Muscle of leg (tissue), 11 donors: ENCODE data around the gene GALT. TPM values are rescaled to one million over a fixed set of nuclear protein-coding genes. Genes with fewer than 3 reads are reported as not detected.
A peak's percentile ranks its signal among the peaks of the same experiment; 100 is the strongest.
"Not testable (repeated sequence)": the region's sequence is repeated elsewhere in the genome, so short reads cannot be mapped to it uniquely, and the experiment has no call there.

ENCODE experiments used
- DNase-seq: peaks from one replicate; pipeline ENCODE4 v3.0.0; 2013
- H3K27ac ChIP-seq: one replicate; pipeline ENCODE4 v1.5.1; 2013; ENCODE audit warnings: mild to moderate bottlenecking, low read length, control low read depth
- H3K27me3 ChIP-seq: one replicate; pipeline ENCODE4 v1.6.1; 2013; ENCODE audit warnings: low read length; ENCODE audit not compliant: control insufficient read depth, insufficient read depth
- H3K36me3 ChIP-seq: one replicate; pipeline ENCODE4 v1.6.1; 2013; ENCODE audit warnings: low read length; ENCODE audit not compliant: control insufficient read depth, insufficient read depth
- H3K4me1 ChIP-seq: one replicate; pipeline ENCODE4 v1.6.1; 2013; ENCODE audit warnings: low read length; ENCODE audit not compliant: control insufficient read depth, insufficient read depth
- H3K4me3 ChIP-seq: one replicate; pipeline ENCODE4 v1.5.1; 2013; ENCODE audit warnings: low read length, control low read depth
- H3K9me3 ChIP-seq: replicated peaks from 2 replicates; pipeline ENCODE4 v1.6.1; 2013; ENCODE audit warnings: low read depth, low read length; ENCODE audit not compliant: control insufficient read depth
- WGBS: methylation state at CpG from one replicate; pipeline ENCODE4 v1.1.5; 2013; ENCODE audit warnings: missing lambda C conversion rate; ENCODE audit not compliant: insufficient coverage; 5-methylcytosine and 5-hydroxymethylcytosine counted together
- polyA plus RNA-seq, 8 donors: library from polyadenylated mRNA; unstranded; fragments of 120-200 nt; gene quantifications; one replicate each; pipeline versions ENCODE4 v1.2.1 to v1.2.3, GENCODE V29; 2013; ENCODE audit warnings: inconsistent platforms in 1 of 8, low replicate concordance in 1 of 8; ENCODE audit not compliant: insufficient read length in 8 of 8, insufficient read depth in 1 of 8
- total RNA-seq: library from RNA; stranded (reverse); fragments of 120-200 nt; gene quantifications from one replicate; pipeline ENCODE4 v1.2.4, GENCODE V29; 2013

GALT gene
- total and polyA plus RNA-seq, 9 donors, result 29.5 to 53.5 (median 40.8) TPM

GRCh38 chr9:34636791-34637355 is 9.6 kb upstream of the GALT start:
- no peaks in the 10 kb centered on the region for H3K27me3 ChIP-seq
- whole genome bisulfite sequencing, result 1% methylated on average over 18 of the region's 23 CpGs
- no peaks in the 10 kb centered on the region for H3K9me3 ChIP-seq
- H3K36me3 ChIP-seq, result peaks cover 14% of the 10 kb centered on the region
- peak overlapping the region; percentile 81 for H3K4me3 ChIP-seq
- DNase-seq, result no peak
- H3K4me1 ChIP-seq, result peaks cover 37% of the 10 kb centered on the region
- H3K27ac ChIP-seq, result peak overlapping the region; percentile 69

GRCh38 chr9:34637356-34638137 is 8.9 kb upstream of the GALT start, which contains the start of gene SIGMAR1:
SIGMAR1 (minus strand) TSS chr9:34637787; CDS start chr9:34637697, 90 bp downstream.
- Histone ChIP-seq H3K27me3 (no peaks in the 10 kb centered on the region), H3K4me1 (peaks cover 37% of the 10 kb centered on the region), H3K36me3 (peaks cover 14% of the 10 kb centered on the region), H3K27ac (peak within 1 kb of the TSS; percentile 80), H3K4me3 (peak within 1 kb of the TSS; percentile 81), H3K9me3 (no peaks in the 10 kb centered on the region)
- WGBS, result under 1% methylated on average over 74 of the region's 74 CpGs
- peak; percentile 96 for DNase-seq

- H3K27ac ChIP-seq, result peak overlapping the region; percentile 80
- no peaks in the 10 kb centered on the region for H3K27me3 ChIP-seq
- no peaks in the 10 kb centered on the region for H3K9me3 ChIP-seq
- DNase-seq, result no peak
- H3K36me3 ChIP-seq, result peaks cover 14% of the 10 kb centered on the region
- peak overlapping the region; percentile 81 for H3K4me3 ChIP-seq
- 0% methylated on average over 4 of the region's 7 CpGs for WGBS
- peaks cover 37% of the 10 kb centered on the region for H3K4me1 ChIP-seq
Observed at GRCh38 chr9:34638138-34638445, 8.4 kb upstream of the GALT start.

- peaks cover 14% of the 10 kb centered on the region for H3K36me3 ChIP-seq
- H3K27ac ChIP-seq, H3K9me3 ChIP-seq, H3K27me3 ChIP-seq, DNase-seq, H3K4me3 ChIP-seq: not testable (repeated sequence)
- WGBS, result 72% methylated on average over 6 of the region's 8 CpGs
- H3K4me1 ChIP-seq, result peaks cover 34% of the 10 kb centered on the region
Observed at GRCh38 chr9:34639322-34639721, 7.2 kb upstream of the GALT start.

- Histone ChIP-seq H3K27ac (no peak overlapping the region), H3K9me3 (no peaks in the 10 kb centered on the region), H3K4me1 (peaks cover 20% of the 10 kb centered on the region), H3K36me3 (no peaks in the 10 kb centered on the region), H3K4me3 (no peak overlapping the region), H3K27me3 (no peaks in the 10 kb centered on the region)
- no CpG with 5 or more reads among the region's 1 CpG for WGBS
- DNase-seq, result no peak
Observed at GRCh38 chr9:34642679-34643078, 3.8 kb upstream of the GALT start.

- DNase-seq, result no peak
- H3K27me3 ChIP-seq, result no peaks in the 10 kb centered on the region
- H3K4me1 ChIP-seq, result peaks cover 20% of the 10 kb centered on the region
- peaks cover 22% of the 10 kb centered on the region for H3K36me3 ChIP-seq
- H3K27ac ChIP-seq, result no peak overlapping the region
- no peak overlapping the region for H3K4me3 ChIP-seq
- no peaks in the 10 kb centered on the region for H3K9me3 ChIP-seq
Observed at GRCh38 chr9:34644766-34645314, 1.6 kb upstream of the GALT start.

GRCh38 chr9:34647084-34647403 is 569 bp downstream of the GALT start:
- H3K4me1 ChIP-seq, result peaks cover 33% of the 10 kb centered on the region
- peaks cover 26% of the 10 kb centered on the region for H3K36me3 ChIP-seq
- H3K27ac ChIP-seq, result peak overlapping the region; percentile 94
- WGBS, result 4% methylated on average over 6 of the region's 8 CpGs
- DNase-seq, result no peak
- no peaks in the 10 kb centered on the region for H3K9me3 ChIP-seq
- H3K4me3 ChIP-seq, result peak overlapping the region; percentile 84
- H3K27me3 ChIP-seq, result no peaks in the 10 kb centered on the region

GRCh38 chr9:34647651-34648050 is 1.2 kb downstream of the GALT start:
- 79% methylated on average over 8 of the region's 10 CpGs for WGBS
- no peak for DNase-seq
- H3K4me1 ChIP-seq, result peaks cover 39% of the 10 kb centered on the region

GRCh38 chr9:34648673-34649072 is 2.2 kb downstream of the GALT start:
- 87% methylated on average over 8 of the region's 8 CpGs for WGBS
- H3K9me3 ChIP-seq, result no peaks in the 10 kb centered on the region
- peaks cover 49% of the 10 kb centered on the region for H3K4me1 ChIP-seq
- no peaks in the 10 kb centered on the region for H3K27me3 ChIP-seq
- H3K4me3 ChIP-seq, result no peak overlapping the region
- no peak overlapping the region for H3K27ac ChIP-seq
- no peak for DNase-seq
- peaks cover 26% of the 10 kb centered on the region for H3K36me3 ChIP-seq

More at GRCh38 chr9:34647651-34648050, 1.2 kb downstream of the GALT start:
- Histone ChIP-seq H3K9me3 (no peaks in the 10 kb centered on the region), H3K27ac (no peak overlapping the region), H3K4me3 (peak overlapping the region; percentile 84), H3K36me3 (peaks cover 26% of the 10 kb centered on the region), H3K27me3 (no peaks in the 10 kb centered on the region)

- Histone ChIP-seq H3K9me3 (no peaks in the 10 kb centered on the region), H3K4me3 (no peak overlapping the region), H3K27ac (no peak overlapping the region), H3K36me3 (peaks cover 29% of the 10 kb centered on the region), H3K4me1 (peaks cover 70% of the 10 kb centered on the region), H3K27me3 (no peaks in the 10 kb centered on the region)
- 80% methylated on average over 1 of the region's 5 CpGs for WGBS
- no peak for DNase-seq
Observed at GRCh38 chr9:34650816-34651215, 4.3 kb downstream of the GALT start.
